Medulla oblongata (tissue), 1 donor: Measurements from ENCODE around the gene PTPN1.
"Not testable (repeated sequence)": the region's sequence is repeated elsewhere in the genome, so short reads cannot be mapped to it uniquely, and the experiment has no call there.

Experiments used
- DNase-seq: peaks from one replicate; pipeline ENCODE4 v3.0.0-alpha.2; 2015; ENCODE audit errors: extremely low spot score

The PTPN1 gene

DNA sequence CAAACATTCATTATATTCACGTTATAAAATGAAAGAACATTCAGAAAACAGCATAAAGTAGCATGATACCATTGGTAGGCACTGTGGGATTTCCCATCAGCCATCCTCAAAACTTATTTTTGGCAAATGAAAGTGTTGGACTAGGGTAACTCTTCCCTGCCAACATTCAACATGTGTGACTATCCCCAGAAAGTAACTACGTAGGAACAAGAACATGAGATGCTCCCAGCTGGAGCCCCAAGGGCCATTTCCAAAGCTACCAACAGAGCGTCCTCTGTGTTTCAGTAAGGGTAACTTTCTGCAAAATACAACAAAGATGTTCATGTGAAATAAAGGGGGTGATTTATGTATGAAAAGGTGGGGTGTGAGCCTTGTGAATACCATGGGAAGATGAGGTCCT lies 28.4 kb upstream of the PTPN1 start:
- DNase-seq, result no peak

DNA sequence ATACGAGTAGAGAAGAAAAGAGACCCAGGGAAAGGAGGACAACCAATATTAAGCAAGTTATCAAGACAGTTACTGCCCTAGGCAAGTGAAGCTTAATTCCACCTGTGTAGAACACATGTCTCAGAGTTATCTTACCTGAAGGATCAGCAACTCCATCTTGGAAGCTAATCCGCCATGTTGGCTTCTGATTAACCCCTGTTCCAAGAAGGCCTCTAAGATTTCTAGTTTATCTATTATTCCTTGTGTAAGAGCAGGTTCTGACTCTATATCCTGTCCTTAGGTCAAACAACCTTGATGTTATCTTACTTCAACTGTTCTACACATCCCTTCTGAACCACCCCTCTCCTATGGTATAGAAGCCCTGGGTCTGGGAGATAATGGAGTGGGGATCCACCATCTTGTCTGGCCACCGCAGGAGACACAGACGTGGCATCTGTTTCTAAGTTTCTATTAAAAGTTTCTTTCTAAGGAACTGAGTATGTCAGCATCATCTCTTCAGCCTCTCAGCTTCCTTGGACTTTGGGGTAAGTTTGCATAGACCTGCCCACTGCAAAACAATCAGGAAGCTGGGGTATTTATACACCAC lies 27.7 kb upstream of the PTPN1 start:
- DNase-seq, result no peak

DNA sequence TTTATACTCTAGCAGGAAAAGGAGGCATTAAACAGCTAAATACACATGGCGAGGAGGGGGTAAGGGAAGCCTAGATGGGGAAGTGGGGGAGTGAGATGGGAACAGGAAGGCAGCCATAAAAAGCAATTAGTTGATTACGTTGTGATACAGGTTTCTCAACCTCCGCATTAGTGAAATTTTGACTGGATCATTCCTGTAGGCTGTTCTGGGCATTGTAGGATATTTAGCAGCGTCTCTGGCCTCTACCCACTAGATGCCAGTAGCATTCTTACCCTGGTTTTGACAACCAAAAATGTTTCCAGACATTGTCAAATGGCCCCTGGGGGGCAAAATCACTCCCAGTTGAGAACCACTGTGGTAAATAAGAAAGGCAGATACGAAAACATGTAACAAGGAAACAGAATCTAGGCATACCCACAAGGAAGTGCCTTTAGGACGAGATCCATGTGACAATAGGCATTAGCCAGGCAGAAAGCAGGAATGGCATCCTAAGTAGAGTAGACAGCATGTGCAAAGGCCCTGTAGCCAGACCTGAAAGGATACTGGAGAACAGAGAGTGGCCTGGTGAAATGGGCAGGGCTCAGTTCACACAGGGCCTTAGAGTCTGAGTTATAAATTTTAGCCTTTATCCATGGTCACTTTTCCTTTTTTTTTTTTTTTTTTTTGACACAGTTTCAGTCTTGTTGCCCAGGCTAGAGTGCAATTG lies 25.8 kb upstream of the PTPN1 start:
- no peak for DNase-seq

DNA sequence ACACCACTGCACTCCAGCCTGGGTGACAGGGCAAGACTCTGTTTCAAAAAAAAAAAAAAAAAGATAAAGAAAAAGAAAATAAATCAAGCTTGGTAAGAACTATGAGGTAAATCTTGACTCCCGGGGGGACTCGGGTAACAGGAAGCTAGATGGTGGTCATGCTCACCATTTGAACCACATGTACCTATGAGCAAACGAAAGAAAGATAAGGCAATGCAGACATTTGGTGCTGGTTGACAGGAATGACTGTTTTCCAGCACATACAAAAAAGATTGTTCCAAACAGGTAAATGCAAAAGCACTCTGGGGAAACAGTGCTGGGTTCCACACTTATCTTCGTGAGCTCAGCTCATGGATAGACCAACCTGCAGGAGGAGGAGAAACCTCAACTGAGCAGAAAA lies 22.8 kb upstream of the PTPN1 start:
- DNase-seq, result no peak

DNA sequence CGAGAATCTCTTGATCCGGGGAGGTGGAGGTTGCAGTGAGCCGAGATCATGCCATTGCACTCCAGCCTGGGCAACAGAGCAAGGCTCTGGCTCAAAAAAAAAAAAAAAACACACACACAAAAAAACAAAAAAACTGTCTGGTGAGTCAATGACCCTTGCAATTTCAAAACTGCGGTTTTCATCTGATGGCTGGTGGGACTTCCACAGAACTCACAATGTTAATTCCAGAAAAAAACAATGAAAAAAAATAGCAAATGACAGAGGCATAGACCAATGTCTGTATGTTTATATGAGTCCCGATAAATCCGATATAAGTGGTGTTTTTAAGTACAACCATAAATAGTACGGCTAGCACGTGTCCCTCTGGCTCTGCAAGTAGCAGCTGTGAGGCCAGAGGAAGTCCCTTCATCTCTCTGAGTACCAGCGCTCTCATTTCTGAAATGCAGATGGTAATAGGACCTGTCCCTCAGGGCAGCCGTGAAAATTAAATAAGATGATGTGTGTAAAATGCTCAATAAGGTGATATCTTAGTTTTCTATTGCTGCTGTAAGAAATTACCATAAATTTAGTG lies 21.9 kb upstream of the PTPN1 start:
- no peak for DNase-seq

DNA sequence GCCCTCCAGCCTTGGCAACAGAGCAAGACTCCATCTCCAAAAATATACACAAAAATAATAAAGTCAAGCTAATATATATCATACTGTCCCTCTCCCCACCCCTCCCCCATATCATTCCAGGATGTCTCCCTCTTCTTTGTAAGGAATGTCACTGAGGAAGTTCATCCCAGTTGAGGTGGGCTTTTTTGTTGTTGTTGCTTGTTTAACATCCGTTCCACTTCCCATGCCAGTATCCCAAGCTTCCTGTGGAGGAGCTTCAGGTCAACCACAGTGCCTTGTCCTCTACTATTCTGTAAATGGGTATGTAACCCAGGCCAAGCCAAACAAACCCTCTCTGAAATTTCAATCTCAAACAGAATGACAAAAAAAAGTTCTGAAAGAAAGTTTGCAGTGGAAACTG lies 19.0 kb upstream of the PTPN1 start:
- no peak for DNase-seq

DNA sequence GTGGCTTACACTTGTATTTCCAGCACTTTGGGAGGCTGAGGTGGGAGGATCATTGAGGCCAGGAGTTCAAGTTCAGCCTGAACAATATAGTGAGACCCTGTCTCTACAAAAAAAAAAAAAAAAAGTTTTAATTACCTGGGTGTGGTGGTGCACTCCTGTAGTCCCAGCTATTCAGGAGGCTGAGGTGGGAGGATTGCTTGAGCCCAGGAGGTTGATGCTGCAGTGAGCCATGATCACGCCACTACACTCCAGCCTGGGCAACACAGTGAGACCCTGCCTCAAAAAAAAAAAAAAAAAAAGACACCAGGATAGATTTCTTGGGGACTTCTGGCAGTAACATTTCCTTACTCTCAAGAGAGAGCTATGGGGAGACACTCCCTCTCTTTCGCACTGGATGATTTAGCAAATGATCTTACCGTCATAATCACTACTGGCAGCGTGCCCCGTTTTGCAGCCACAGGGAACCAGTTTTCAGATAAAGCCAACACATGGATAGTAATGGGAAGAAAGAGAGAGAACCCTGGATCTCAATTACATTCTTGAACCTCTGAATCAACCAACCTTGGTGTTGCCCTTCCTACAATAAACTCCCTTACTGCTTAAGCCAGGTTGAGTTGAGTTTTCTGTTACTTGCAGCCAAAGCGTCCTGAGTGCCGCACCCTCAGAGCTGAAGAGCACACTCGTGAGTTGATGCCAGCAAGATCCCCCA lies 18.1 kb upstream of the PTPN1 start:
- no peak for DNase-seq

DNA sequence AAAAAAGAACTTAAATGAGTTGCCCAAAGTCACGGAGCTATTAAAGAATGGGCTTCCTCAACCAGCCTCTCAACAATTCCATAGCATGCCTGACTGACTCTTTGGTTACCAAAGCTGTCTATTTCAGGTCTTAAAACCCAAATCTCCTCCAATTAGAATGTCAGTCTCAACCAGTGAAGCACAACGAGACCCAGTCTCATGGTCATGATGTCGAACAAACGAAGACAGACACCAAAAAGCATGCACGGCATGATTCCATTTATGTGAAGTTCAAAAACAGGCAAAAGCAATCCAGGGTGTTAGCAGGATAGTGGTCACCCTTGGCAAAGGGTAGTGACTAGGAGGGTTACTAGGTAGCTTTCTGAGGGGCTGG lies 16.3 kb upstream of the PTPN1 start:
- DNase-seq, result no peak

DNA sequence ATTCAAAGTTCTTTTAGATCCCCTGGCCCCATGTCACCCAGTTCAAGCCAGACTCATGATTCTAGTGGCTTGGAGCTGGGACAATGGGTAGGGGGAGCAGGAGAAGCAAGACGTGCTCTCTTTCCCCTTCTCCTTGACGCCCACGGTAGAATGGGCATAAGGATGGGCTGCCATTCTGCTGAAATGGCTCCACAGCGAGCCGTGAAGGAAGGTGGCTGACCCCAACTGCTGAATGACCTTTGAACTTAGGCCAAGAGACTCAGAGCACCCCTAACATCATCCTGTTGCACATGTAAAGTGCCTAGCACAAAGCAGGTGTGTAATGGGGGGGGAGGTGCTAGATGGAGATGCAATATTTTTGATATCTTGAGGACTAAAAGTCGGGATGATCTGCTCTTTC lies 15.8 kb upstream of the PTPN1 start:
- DNase-seq, result no peak

DNA sequence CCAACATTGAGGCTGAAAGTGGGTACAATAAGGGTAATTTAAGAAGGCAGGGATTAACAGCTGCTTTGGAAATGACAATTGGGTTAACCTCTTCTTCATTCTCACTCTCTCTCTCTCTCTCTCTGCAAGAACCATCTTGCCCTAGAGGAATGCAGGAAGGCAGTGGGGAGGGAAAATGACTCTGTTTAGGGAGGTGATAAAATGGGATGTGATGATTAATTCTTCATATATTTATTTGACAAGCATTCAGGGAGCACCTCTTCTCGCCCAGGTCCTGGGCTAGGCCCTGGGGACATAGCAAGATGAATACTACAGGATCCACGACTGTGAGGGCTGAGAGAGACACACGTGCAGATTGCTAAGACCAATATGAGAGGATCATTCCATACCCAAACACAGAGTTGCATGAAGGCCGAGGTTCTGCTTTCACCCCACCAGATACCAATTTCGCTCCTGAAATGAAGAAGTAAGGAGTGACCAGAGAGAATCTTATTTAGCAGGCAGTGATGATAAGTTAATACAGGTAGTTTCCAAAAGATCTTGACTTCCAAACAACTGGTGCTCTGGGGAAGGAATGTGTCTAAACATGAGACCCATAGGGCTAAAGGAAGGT lies 13.3 kb upstream of the PTPN1 start:
- DNase-seq, result no peak

DNA sequence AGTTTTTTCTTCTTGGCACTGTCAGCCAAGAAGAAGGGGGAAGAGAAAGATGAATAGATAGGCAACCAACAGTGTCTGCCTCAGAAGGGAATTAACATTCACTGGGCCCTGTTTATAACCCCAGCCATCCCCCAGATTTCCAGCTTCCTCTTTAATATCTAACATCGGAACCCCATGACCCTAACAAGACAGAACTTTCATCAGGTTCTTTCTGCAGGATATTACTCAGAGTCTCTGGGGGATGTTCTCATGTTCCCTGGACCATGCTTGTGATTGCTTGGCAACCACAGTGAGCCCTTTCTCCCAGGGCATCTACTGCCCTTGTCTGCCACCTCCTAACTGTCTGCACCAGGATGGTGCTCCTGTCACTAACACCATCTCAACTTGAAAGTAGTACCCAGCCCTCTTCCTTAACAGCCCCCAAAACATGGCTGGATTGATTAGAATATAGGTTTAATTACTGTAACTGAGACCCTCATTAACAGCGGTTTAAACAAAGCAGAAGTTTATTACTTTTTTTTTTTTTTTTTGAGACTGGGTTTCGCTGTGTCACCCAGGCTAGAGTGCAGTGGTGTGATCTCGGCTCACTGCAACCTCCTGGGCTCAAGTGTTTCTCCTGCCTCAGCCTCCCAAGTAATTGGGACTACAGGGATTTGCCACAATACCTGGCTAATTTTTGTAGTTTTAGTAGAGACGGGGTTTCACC lies 12.0 kb upstream of the PTPN1 start:
- DNase-seq, result no peak

DNA sequence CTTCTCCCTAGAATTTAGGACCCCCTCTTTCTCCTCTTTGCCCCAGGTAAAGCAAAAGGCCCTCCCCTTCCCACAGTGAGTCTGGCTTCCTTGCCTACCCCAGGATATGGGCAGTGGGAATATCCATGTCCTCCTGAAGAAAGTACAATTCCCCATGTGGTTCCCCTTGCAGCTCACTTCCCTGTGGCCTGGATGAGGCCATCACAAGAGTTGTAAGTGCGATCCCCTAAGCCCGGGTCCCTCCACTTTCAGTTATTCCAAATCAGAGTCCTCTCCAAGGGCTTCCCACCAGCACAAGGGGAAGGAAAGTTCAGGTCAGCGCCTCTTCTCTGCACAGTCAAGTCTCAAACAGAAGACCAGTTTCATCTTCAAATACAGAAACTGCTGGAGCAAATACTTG lies 10.2 kb upstream of the PTPN1 start:
- DNase-seq, result no peak

DNA sequence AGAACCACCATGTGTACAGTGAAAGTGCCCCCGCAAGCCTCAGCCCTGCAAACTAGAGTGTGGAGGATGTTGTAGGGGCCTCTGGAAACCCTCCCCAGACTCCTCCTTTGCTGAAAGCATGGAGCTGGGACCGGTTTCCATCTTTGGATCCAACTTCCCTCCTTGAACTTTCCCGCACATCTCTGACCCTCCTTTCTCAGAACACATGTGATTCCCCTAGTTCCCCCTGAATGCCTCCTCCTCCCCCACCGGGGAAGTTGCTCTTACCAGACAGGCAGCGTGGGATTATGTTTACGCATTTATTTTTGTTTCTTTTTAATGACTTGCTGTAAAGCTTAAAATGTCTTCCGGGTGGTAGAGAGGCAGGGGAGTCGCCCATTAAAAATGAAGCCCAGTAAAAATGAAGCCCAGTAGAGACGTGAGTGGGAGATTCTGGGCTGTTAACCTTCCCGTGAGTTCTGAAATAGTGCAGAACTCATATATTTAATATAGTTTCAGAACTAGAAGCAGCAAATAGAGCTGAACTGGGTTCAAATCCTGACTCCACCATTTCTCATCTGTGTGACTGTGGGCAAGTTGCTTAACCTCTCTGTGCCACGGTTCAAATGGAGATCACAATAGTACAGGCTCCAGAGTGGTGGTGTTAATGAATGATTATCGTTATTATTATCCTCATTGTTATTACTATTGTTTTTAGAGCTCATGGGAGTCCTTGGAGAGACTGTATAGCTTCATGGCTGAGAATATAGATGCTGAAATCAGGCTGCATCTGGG lies 8.0 kb upstream of the PTPN1 start:
- no peak for DNase-seq

DNA sequence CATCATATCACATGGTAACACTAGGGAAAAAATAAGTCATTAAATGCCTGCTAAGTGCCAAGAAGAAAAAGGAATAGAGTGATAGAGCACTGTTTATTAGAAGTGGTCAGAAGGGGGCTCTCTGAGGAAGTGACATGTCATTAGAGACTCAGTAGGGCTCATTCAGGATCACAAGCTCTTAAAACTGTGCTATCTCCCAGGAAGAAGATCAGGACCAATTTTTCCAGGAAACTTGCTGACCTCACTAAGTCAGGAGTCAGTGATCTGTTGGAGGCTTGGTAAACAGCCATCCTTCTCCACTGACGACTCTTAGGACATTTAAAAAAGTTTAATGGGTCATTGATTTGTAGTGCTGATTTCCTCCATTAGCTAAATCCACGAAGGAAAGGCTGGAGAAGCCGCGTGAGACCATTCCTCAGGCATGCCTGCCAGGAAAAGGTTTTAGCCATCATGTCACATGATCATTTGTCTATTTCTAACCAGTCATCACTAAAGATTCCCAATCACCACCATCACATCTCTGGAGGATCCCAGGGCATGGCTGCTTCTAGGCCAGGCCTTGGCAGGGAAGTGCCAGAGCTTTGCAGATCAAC lies 5.9 kb upstream of the PTPN1 start:
- peak; percentile 30 for DNase-seq

DNA sequence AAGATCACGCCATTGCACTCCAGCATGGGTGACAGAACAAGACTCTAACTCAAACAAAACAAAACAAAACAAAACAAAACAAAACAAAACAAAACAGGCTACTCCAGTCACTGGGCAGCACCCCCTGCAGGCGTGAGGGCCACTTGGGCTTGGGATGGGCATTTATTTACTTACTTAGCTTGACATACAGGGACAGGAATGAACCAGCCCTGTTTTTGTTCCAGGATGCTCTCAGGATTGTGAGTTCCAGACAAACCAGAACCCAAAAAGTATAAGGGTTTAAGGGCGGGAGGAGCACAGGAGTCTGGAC lies 4.0 kb upstream of the PTPN1 start:
- no peak for DNase-seq

DNA sequence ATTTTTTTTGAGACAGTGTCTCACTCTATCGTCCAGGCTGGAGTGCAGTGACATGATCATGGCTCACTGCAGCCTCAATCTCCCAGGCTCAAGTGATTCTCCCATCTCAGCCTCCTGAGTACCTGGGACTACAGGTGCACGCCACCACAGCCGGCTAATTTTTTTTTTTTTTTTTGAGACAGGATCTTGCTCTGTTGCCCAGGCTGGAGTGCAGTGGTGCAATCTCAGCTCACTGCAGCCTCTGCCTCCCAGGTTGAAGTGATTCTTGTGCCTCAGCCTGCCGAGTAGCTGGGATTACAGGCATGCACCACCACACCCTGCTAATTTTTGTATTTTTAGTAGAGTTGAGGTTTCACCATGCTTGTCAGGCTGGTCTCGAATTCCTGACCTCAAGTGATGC lies 2.4 kb upstream of the PTPN1 start:
- DNase-seq, result not testable (repeated sequence)

DNA sequence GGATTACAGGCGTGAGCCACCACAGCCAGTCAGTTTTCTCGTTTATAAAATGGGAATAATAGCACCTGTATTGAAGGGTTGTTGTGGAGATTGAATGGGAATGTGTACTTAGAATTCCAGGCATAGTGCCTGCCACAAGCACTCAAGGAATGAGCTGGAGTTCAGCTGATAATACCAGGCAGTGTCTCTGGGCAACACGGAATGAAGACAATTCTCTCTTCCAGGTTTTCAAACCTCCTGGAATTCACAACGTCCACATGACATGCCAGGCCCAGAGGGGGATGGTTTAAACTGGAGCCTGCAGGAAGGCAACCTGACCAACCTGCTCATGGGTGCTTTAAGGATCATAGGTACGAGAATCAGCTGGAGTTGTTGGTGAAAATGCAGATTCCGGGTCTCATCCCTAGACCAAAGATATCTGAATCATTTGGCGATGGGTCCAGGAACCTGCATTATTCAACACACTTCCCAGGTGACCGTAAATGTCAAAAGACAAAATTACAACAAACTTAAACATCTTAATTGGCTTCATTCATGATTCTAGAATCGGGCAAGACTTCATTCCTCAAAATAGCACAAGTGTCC lies 1.9 kb upstream of the PTPN1 start:
- DNase-seq, result no peak

DNA sequence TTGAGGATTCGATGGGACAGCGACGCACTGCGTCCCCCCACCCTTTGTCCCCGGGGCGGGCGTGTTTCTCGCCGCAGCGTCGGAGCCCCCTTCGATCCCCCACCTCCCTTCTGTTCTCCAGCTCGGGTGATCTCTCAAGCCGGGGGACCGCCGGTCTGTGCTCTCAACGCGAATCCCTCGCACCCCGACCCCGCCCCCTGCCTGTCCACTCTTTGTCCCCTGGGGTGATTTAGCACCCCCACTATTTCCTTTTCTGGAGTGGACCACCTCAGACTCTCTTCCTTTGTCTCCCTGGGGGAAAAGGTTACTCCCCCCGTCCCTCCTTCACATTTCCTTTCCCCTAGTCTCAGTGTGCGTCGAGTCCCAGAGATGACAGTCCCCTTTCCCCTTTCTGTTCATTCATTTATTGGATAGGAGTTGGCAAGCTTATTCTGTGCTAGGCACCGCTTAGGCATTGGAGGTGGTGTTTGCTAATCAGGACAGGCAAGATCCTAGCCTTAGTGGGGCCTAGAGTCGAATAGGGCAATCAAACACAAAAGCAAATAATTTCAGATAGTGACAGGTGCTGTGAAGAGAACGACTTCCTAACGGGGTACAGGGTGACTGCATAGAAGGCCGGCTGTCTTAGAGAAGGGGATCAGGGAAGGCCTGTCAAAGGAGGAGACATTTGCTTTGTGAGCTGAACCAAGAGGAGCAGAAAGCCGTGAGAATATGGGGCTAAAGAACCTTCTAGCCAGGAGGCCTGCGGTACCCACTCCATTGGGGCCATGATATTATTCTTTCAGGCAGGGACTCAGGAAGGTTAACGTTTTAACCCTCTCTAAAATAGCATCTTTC lies 741 bp downstream of the PTPN1 start:
- DNase-seq, result peak; percentile 18

DNA sequence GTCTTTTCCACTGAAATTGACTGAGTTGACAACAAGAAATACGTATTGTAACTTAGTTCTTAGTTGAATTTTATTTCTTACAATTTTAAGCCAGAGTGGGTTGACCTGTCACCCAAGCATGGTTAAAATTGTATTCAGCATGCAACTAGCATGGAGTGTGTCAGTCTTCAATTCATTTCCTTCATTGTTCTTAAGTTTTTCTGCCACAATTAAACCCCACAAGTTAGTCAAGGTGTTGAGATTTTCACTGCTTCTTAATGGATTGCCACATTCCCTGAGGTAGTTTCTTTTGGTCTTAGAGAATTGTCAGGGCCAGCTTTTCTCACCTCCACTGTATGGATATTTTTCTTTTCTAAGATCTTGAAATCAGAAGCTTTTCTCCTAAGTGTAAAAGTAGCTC lies 2.1 kb downstream of the PTPN1 start:
- no peak for DNase-seq
